Tibial nerve (tissue), 4 donors: ENCODE results near the gene RFX1.
"Not testable (repeated sequence)": the region's sequence is repeated elsewhere in the genome, so short reads cannot be mapped to it uniquely, and the experiment has no call there.

ENCODE experiments used
- CTCF ChIP-seq, 5 experiments: fragments of 200-600 bp in 3 of 5; fragments of 450-650 bp in 2 of 5; sonication (generic) in 3 of 5; IDR thresholded peaks; one replicate each; pipeline ENCODE4 v1.5.1; 2016 to 2019; ENCODE audit warnings: antibody characterized with exemption in 5 of 5, mild to moderate bottlenecking in 3 of 5, moderate library complexity in 2 of 5
- EP300 ChIP-seq, 2 donors: sonication (generic); formaldehyde crosslinking; IDR thresholded peaks; one replicate each; pipeline ENCODE4 v1.6.1; 2017; ENCODE audit warnings: antibody characterized with exemption in 2 of 2, mild to moderate bottlenecking in 1 of 2

- not testable (repeated sequence) for TF ChIP-seq EP300, CTCF (IDR thresholded peaks at IDR 0.05)
Measured at GRCh38 chr19:13973479-13973878, 32.6 kb downstream of the RFX1 start.
